Hematopoietic multipotent progenitor cell treated with erythropoietin and hydrocortisone succinate and interleukin-3 and kit ligand, for 15 days (in vitro differentiated cells): ENCODE measurements around the gene GADL1.

Experiments
- DNase-seq: peaks from one replicate; pipeline ENCODE4 v3.0.0-alpha.2; 2015; ENCODE audit warnings: low spot score

GADL1 gene

DNA sequence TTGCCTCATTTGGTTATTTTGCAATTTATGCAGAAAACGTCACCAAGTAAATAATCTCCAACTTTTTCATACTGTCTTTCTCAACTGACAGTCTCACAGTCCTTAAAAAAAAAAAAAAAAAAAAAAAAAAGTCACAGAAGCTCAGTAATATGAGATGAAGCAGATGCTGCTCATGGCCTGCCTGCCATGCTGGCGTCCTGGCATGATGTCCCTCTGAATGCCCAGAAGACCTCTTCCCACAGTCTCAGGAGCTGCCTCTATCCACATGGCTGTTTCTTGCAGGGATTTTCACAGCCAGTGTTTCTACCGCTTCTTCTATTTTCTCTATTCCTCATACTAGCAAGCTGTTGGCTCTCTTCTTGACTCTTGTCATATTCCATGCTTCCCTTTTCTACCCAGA, 200.3 kb downstream of the GADL1 start:
- no peak for DNase-seq

DNA sequence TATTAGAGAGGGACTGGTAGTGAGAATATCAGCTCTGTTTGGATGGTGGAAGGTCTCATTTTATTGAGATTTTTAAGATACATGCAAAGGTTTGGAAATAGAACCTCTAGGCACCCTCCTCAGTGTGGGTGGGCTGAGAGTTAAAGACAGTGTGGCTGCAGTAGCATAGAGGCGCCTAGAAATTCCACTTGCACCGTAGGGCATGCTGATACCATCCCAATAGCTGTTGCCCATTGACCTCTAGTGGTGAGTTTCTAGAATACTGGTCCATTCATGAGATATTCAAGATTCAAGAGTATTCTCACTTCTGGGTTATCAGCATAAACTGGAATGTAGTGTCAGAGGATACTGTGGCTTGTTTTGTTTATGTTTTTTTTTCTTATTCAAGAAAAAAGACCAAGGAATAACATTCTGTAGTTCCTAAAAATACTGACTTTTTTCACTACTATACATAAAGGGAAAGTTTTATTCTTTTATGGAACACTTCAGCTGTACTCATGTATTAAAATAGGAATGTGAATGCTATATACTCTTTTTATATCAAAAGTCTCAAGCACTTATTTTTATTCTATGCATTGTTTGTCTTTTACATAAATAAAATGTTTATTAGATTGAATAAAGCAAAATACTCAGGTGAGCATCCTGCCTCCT, 200.9 kb downstream of the GADL1 start:
- DNase-seq = peak; percentile 60

GRCh38 chr3:30692498-30693130, 201.8 kb downstream of the GADL1 start:
- DNase-seq = no peak

- DNase-seq = no peak
Measured at GRCh38 chr3:30691944-30692343, 202.5 kb downstream of the GADL1 start.

DNA sequence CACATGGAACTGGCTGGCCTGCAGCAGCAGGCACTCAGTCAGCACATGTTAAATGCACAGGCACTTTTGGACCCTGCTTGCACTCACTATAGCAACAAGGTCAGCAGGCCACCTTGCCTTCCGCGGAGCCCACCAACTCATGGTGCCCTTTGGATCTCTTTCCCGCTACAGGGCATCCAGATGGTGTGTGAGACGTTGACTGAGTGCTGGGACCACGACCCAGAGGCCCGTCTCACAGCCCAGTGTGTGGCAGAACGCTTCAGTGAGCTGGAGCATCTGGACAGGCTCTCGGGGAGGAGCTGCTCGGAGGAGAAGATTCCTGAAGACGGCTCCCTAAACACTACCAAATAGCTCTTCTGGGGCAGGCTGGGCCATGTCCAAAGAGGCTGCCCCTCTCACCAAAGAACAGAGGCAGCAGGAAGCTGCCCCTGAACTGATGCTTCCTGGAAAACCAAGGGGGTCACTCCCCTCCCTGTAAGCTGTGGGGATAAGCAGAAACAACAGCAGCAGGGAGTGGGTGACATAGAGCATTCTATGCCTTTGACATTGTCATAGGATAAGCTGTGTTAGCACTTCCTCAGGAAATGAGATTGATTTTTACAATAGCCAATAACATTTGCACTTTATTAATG, 203.1 kb downstream of the GADL1 start:
- no peak for DNase-seq

GRCh38 chr3:30690199-30690598, 204.3 kb downstream of the GADL1 start:
- DNase-seq = no peak

DNA sequence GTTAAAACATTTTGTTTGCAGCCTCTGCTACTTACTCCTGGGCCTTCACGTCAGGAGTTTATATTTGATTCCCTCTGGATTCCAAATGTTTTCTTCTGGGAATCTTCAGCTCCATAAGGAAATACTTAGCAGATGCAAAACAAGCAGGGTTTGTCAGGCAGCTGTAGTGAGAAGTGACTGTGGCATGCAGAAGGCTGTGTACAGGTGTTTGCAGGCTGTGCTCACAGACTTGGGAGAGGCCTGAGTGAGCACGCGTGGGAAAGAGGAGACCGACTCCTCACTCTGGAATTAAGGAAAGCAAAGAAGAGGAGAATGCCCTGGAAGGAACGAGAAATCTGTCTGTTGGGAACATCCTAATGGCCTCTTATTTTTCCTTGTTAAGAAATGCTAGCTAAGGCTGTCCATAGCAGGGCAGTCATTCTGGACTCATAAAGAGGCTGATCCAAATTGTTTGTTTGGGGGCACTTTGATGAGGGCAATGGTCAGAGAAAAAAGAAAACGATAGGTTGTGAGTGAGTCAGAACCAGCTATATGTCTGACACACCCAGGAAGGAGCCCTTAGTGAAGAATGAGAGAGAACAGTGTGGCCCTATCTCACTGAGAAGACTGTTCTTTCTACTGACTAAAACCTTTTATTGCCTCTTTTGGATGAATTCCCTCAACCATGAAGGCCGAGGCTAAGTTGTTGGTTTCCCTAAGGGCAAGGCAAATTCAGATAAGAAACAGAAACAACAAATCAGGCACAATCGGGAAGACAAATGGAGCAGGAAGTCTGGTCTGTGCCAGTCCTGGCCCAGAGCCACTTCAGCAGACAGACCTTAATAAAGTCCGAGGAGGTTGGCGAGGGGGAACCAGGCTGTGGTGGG, 205.5 kb downstream of the GADL1 start:
- DNase-seq = no peak

DNA sequence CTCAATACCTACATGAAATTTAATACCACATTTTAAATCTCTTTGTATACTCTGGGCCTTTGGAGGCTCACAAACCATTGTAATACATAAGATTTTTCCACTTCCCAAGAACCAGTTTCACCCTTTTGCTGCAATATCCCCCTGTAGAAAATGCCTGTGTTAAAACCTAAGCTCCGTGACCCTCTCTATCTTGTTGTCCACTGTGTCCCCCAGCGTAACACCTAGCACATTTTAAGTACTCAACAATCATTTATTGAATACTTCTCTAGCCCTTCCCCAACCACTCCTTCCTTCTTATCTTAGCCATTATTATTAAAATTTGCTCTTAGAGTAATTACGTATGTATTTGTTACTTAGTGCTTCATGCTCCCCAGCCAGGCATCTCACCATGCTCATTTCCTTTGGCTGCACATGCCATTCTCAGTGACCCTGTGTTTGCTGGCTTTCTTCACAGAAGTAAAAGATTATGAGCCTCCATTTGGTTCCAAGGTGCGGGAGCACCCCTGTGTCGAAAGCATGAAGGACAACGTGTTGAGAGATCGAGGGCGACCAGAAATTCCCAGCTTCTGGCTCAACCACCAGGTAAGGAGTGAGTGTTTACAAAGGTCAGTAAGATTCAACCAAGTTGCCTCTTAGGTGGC, 206.4 kb downstream of the GADL1 start:
- DNase-seq = no peak

DNA sequence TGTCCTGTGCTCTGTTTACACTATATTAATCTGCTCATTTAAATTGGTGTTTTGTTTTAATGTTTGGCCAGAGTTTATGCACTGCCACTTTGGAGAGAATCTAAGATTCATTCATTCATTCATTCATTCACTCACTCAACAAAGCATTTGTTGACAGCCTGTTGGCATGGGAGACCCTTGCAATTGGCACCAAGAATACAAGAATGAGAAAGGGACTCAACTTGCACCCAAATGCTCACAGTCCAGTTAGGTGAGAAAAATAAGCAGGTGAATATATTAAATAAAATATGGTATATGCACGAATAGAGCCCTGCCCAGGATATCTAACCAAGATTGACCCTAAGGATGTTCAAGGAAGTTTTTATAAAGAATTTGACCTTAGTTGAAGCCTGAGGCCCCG, 207.7 kb downstream of the GADL1 start:
- DNase-seq = no peak

GRCh38 chr3:30686176-30686575, 208.3 kb downstream of the GADL1 start:
- DNase-seq = no peak

DNA sequence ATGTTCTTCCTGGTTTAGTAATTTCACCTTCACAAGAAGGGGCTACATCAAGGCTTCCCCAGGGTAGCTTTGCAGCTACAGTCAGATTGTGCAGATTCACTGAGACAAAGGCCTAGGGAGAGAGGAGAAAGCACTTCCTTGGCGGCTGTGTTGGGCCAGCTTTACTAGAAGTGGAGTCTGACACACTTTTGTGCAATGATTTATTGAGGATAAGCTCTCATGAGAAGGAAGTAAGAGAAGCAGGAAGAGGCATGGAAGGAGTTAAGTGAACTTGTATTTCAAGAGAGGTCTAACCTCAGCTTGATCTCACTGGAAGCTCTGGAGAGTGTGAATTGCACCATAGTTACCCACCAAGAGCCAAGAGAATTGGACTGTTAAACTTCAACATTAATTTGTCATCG, 209.2 kb downstream of the GADL1 start:
- no peak for DNase-seq

DNA sequence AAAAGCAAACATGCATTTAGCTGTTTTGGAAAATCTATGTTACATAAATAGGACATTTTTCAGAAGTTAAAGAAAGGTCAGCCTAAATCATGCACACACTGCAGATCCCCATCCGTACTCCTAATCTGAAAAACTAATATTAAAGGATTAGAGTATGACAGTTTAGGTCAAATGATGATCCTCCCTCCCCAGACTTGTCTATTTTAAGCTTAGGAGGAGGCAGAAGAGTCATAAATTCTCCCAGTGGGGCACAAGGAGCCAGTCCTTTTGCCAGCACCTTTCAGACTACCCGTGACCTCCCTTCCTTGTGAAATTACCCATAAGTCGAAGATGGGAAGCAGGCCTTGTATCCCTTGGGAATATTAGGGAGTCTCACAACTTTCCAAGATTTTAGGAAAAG, 210.1 kb downstream of the GADL1 start:
- DNase-seq = no peak

DNA sequence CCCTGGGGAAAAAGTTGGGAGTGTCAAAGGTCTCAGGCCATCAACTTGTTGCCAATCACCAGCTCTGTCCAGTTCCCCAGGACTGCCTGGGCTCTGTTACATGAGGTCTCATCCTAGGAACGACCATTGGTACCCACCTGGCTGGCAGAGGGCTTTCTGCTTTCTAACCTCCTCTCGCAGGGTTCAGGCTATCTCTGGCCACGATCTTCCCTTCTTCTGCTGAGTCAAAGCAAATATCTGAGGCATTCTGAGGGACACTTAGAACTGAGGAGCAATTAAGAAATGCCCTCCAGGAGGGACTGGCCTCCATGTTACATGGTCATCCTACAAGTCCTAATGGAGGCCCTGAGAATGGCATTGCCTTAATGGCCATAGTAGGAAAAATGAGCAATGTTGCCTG, 210.7 kb downstream of the GADL1 start:
- DNase-seq = no peak

DNA sequence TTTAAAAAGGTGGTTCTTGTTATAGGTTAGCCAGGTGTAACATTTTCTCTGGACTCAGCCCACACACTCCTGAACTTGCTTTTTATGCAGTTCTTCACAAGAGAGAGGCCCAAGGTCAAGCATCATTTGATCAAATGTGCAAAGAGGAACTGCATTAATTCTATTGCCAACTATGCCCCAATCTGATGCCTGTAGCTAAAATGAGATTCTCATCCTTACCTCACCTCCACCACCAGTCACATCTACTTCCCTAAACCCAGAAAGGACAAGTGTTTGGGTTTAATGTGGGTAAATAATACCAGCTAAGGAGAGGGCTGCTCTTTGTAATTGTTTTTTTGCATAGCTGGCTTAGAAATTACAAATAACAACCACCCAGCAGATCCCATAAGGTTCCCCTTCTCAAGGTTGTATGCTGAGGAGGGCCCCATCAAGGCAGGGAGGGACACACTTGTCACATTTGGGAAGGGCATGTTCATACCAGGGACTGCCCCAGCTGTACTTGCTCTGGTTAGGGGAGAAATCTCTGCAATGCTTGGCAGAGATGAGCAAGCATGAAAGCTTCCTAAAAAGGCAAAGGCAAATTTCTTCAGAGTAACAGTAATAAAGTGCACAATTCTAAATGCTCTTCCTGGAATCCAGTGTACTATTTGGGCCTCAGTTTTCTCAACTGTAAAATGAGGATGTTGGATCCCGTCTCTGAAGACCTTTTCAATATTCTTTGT, 211.9 kb downstream of the GADL1 start:
- DNase-seq = no peak

DNA sequence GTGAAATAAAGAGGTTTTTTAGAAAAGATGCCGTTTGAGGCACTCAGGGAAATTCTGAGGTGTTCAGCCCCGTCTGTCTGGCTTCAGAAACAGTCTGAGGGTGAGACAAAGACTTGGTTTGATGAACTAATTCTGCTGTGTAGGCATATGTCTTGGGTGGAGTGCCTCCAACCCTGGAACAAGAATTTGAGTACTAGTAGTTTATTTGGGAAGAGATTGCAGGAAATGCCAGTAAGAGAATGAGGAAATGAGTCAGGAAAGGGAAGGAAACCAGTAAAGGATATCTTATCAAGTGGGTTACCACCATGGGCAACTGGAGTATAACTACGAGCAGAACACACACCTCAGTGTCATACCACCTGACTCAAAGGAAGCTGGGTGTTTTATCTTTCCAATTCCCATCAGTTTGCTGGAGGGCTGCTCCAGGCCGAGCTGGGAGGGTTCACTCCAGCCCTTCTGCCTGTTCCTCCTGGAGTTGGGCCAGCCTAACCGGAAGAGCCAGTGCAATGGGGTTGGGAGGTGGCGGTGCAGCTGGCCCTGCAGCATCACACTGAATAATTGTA, 212.7 kb downstream of the GADL1 start:
- no peak for DNase-seq

DNA sequence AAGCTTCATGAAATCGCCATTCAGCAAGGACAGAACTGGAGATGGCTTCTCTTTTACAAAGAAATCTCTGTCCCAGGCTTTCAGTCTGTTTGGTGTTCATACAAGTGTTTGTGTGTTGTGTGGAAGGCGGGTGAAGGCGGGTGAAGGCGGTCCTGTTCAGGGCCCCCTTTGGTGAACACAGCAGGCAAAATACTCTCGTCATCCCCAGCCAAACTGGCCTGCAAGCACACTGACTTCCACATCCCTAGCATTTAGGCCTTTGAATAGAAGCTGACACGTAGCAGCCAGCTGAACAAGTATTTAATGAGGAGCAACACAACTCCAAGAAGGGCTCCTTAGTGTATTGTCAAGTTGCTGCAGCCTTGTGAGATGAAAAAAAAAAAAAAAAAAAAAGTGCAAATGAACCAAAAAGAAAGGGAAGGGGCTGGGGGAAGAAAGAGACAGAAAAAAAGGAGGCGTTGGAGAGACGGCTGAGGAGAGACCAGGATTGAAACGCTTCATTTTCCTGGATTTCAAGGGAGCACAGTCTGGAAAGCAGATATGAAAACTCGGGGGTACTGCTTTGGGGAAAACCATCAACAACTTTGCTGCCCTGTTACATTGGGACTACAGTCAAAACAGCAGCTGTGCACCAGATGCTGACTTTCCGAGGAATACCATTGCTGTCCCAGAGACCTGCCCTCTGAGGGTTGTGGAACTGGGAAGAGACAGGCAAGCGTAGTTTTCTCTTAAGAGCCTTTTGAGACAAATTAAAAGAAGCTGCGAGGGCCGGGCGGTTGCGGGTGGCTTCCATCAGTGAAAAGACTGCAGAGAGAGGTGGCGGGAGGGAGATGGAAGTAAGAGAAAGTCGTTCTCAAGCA, 213.4 kb downstream of the GADL1 start:
- DNase-seq = no peak

DNA sequence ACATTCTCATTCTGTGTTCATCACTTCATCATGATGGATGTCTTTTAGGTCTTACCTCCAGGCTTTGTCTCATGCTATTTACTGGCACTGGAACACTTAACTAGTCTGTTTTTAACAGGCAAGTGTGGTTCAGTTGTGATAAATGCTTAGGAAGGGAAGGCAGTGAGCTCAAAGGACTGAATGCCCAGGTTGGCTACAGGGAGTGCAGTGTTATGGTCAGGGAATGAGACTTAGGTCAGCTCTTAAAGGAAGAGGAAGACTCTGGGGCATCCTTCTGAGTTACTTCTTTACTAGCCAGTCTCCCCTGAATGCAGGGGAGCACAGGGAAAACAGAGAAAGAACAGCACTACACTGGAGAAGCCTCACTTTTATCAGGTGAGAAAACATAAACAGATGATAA, 215.4 kb downstream of the GADL1 start:
- DNase-seq = no peak

GRCh38 chr3:30677347-30677685, 217.1 kb downstream of the GADL1 start:
- no peak for DNase-seq

DNA sequence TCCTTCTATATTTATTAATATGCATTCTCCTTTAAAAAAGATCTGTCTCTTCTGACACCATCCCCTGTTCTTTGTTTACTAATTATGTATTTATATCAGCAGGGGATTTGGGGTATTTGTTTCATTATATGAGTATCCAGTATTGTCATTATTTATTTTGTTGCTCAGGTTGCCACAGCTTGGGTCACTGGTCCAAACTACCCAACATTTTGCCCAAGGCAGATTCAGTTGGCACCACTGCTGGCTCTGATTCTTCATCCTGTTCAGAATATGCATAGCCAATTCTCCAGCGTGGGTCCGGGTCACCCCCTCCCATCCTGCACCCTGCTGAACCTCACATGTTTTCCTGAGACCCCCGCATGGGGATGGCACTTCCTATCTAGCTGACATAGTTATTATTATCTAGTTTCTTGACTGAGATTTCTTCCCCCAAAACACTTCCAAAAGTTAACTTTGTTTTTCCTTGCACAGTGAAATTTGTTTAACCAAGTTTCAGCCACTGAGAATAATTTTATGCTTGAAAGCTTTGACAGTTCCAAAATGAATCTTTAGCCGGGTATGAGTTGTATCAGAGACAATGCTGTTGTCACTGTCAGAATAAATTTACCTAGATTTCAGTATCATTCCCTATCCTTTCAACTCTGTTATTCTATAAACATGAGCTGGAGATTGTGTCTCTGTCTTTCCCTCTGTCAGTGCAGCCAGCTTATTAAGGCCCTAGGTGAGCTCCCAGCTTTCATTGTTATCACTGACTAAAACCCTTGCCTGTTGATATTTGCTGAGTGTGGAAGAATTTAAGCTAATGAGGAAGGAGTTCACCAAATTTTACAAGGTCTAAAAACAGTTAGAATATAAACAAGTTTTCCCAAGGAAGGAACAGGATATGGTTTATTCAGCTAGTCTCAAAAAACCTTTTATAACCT, 217.8 kb downstream of the GADL1 start:
- no peak for DNase-seq
